GM21619 (cell line): ENCODE measurements around the gene STAT4.

Source experiments
- ATAC-seq: cut with Tn5 transposase; IDR thresholded peaks from one replicate; pipeline ENCODE4 v1.9.1; 2021; ENCODE audit not compliant: unreplicated experiment

STAT4 gene

DNA sequence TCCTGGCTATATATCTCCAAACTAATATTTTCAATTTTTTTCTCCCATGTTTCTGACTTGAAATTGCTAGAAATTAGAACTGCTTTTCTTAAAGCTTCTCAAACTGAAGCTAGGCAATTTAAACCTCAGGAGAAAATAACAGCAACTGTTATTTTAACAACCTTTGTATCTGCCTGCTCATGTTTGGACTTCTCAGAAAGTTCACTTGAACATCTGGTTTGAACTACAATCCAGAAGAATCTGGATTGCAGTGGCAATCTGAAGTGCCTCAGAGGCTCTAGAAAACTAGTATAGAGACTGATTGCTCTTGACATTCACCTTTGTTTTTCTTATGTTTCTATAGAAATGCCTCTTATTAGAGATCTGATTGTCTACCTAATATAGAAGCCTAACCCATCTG, 64.1 kb downstream of the STAT4 start:
- no peak for ATAC-seq

DNA sequence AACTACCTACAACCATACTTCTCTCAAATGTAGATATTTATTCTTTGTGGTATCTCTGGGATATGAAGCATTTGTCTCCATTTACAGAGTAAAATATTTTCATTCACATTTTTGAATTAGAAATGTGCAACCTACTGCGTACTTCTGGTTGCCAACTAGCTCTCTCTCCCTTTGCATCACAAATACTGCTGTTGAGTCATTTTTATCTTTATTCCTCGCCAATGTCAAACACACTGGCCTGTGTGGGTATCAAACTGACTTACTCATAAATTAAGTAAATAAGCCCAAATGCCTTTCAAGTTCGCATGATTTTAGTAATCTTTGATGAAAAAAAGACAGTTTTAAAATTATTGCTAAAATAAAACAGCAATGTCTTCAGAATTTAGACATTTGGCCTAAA, 67.3 kb downstream of the STAT4 start:
- ATAC-seq, result no peak

DNA sequence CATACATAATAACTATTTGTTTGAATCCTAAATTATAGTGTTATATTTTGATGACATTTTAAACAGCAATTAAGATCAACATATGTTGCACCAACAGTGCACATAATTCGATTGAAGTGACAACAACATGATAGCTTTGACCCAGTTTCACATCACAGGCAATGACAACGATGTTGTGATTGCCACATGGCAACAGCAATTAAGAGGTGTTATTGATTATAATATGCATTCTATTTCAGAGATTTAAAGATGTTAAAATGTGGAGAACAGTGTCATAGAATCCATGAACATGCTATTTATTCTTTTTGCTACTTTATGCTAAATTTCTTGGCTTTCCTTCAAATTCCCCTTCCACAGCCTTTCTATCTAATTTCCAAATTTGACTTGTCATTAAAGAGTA, 68.5 kb downstream of the STAT4 start:
- no peak for ATAC-seq

DNA sequence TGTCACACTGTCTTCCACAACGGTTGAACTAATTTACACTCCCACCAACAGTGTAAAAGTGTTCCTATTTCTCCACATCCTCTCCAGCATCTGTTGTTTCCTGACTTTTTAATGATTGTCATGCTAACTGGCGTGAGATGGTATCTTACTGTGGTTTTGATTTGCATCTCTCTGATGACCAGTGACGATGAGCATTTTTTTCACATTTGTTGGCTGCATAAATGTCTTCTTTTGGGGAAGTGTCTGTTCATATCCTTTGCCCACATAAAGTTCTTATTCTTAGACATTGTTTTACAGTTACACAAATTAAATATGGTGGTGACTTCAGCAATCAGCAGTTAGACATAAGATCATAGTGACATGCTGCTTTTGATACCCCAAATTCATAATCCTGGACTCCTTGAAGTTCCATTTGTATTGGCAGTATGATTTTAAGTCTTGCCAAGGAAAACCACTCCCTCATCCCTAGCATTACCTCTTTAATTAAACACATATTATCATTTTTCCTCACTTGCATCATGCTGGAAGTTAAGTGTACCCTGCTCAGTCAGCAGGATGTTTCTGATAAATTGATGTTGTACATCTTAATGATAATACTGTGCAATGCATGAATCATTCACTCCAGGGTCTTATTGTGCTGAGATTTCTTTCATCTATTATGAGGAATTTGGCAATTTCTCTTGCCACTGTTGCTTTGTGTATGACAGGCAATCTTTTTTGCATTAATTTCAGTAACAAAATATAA, 69.2 kb downstream of the STAT4 start:
- ATAC-seq, result no peak

DNA sequence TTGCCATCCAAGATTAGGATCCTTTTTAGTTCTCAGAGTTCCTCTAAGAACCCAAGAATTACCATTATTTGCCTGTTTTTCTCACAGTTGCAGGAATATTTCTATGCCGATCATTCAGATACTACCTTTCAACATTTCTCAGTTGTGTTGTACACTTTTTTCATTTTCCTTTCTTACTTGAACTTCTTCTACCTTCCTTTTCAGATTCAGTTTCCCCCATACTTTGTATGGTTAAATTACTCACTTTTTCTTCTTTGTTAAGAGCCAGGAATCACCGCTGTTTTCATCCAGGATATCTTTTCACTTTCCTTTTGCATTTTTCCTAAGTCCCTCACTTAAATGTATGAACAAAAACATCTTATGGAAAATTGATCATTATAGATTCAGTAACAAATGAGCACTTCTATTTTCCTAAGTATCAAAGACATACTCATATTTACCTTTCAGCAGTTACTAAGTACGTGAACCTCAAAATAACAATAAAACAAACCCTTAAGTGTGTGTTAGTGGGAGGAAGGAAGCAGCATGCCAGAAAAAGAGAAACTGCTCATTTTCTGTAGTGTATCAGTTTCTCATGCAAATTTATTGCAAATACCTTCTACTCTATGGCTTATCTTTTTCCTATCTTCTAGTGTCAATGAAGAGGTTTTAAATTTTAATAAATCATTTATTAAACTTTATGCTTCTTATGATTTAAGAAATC, 72.5 kb downstream of the STAT4 start:
- peak; percentile 44 for ATAC-seq

DNA sequence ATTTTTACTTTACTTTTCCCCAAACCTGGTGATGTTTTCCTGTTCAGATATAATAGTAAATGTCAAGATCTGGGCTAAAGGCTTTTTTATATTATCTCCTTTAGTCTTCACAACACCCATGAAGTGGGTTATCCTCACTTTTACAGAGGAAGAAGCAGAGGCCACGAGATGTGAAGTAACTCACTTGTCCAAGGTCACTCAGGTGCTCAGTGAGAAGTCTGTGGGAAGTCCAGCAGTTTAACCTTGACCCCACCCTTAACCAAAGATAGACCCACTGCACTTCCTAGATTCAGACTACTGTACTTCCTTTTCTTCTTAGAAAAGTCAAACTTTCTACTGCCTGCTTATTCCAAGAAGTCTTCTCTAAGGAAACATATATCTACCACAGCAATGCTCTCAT, 80.5 kb downstream of the STAT4 start:
- ATAC-seq, result no peak

DNA sequence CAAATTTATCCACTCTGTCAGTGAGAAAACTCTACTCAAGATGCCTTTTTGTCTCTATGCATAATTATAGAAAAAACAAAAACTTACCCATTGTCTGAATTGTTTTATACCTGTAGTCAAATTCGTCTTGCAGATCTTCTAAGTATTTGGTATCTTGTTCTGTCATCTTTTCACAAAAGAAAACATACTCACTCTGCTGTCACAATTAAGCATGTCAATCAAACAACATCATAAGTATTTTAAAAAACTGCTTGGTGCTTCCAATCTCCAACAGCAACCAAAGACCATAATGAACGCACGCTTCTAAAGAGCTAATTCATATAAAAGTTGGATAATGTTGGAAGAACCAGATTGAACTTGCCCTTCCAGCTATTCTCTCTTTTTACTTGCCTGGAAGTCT, 81.2 kb downstream of the STAT4 start:
- no peak for ATAC-seq

DNA sequence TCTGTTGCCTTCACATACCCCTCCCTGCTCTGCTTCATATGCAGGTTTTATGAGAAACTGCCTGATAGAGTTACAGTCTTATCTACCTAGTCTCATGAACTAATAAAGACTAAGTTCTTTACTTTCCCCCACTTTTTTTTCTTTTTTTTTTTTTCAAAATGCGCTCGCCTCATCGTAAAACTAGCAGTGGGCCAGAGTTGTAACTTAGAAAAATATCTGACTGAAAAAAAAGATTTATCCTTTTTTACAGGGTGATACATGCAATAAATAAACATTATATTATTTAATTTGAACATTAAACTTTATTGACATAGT, 83.9 kb downstream of the STAT4 start:
- no peak for ATAC-seq

DNA sequence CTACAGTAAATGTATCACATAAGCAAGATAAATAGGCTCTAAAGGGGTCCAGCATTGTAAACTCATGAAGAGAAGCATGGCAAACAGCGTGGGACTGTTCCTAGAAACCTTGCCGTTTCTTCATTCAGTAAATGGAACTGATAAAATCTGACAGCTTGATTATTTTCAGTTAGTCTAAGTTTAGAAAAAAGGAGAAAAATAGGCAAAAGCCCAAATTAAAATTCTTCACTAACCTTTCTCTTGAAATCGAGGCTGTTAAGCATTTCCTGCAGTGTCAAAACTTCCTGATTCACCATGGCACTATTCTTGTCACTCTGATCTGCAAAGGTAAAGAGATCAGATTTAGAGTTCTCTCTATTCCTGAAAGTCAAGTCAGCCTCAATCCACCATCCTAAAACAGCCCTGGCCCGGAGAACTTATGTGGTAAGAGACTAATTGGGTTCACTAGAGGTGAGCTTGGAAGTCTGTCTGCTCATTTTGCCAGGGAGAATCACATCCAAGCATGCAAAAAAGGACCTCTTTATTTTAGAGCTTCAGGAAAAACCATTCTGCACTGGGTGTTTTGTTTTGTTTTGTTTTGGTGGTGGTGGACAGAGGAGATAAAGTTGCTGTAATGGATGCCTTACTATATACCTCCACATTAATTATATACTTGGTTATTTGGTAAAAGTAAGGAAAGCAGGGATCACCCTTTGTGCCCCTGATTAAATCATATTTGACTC, 84.4 kb downstream of the STAT4 start:
- ATAC-seq, result no peak

DNA sequence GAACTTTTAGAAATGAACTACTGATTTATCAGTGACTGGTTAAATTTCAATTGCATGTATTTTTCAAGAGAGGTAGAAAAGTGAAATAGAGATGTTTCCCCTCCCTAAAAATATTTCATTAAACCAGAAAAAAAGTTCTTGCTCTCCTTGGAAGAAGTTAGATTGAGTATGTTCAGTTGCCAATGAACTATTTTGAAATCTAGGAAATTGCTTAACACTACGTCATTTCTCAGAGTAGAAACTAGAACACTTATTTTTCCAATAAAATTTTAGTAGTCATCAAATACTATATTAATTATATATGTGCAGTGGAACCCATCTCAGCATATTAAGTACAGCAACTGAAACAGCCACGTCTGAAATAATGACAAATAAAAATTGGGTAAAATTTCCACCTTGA, 85.0 kb downstream of the STAT4 start:
- ATAC-seq, result no peak

DNA sequence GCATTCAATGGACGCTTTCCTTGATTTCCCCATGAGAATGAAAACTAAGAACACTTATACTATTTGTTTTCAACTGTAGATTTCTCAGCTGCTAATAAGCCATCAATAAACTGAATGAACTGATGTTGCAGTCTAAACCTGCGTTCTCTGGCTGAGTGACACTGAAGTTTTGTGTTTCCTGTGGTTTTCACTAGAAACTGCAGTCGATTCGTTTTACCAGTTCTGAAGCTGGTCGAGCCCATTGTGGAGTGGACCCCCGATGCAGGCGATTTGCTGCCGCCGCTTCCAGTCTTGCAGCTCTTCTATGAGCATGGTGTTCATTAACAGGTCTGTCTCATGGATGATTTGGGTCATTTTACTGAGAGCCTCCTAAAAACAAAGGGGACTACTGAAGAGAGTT, 86.2 kb downstream of the STAT4 start:
- ATAC-seq, result no peak

DNA sequence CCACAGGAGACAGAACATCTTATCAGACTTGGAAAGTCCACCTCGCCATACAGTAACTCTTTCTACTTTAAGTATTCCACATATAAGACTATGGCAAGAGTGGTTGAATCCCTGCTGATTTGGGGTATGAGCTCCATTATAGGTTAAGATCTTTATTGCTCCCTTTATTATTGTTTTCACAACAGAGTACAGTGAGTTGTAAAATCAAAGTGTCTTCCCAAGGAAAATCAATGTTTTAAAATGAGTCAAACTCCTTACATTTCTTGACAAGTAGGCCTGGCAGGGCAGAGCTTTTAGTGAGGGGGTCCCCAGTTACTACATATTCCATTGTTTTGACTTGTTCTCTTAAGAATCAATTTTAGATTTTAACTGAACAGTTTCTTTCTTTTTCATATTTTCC, 87.2 kb downstream of the STAT4 start:
- no peak for ATAC-seq

DNA sequence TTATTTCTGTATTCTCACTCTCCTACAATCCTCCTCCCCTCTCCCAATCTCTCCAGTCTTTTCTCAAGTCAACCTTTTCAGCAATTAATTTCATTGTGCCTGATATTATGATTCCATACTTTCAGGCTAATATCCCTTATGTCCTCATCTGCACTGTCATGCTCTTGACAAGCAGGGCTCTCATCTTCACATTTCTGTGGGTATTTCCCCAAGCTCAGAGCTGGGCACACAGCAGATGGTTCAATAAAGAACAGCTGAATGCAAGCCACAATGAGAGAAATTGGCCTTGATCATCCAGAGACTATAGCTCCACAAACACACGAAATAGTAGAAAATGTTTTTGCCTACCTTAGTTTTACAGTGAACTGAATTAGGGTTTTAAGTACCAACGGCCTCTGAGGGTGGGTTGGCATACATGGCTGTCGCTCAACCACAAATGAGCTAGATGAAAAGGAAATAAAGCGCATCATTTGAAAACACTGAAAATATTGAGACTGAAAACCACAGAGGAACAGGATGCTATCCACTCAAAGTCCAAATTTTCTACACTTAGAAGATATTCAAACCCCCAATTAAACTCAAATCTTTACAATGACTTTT, 89.3 kb downstream of the STAT4 start:
- ATAC-seq, result no peak

DNA sequence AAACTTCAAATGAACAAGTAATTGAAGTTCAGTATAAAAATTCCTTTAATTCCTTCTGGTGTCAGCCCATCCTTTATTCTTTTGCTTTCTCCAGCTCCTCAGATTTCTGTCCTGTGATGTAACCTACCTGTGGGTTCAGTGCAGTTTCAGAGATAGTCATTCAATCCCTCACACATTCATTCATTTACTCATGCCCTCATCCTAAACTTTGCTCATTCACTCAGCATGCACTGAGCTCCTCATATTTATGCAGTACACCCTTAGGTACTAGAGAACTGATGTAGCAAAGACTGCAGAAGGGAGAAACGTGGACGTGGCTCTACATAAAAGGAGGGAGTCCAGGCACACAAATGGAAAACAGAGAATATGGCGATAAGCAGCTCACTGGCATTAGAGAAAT, 91.5 kb downstream of the STAT4 start:
- no peak for ATAC-seq

DNA sequence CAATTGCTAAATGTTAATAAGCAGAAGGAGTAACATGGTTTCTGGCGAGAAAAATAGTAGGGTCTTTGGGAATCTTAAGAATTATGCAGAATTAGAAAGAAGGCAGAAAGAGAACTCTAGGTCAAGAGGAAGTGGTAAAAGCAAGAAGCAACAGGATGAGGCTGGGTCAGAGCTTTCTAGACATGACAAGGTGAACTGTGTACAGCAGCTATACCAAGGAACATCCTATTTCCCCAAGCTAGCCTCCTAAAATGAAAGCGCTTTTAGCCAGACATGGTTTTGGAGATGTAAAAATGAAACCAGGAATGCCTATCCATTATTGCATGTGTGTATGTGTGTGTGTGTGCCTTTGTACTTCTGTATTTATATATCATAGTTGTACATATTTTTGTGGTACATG, 94.6 kb downstream of the STAT4 start:
- ATAC-seq, result no peak

DNA sequence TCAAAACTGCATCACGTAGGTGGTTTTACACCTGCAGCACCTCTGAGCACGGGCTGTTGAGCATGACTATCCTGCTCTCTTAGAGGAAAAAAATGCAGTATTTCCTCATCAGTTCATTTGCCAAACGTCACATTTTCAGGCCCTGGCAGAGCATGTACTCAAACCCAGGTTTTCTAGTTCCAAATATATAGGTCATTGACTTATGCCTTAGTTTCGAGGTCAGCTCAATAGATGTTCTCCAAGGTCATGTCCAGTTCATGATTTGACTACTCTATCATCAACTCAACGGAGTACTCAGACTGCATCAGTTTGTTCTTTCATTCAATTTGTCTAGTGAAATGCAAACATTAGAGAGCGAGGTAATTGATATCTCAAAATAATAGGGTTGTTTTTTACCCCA, 97.5 kb downstream of the STAT4 start:
- no peak for ATAC-seq

DNA sequence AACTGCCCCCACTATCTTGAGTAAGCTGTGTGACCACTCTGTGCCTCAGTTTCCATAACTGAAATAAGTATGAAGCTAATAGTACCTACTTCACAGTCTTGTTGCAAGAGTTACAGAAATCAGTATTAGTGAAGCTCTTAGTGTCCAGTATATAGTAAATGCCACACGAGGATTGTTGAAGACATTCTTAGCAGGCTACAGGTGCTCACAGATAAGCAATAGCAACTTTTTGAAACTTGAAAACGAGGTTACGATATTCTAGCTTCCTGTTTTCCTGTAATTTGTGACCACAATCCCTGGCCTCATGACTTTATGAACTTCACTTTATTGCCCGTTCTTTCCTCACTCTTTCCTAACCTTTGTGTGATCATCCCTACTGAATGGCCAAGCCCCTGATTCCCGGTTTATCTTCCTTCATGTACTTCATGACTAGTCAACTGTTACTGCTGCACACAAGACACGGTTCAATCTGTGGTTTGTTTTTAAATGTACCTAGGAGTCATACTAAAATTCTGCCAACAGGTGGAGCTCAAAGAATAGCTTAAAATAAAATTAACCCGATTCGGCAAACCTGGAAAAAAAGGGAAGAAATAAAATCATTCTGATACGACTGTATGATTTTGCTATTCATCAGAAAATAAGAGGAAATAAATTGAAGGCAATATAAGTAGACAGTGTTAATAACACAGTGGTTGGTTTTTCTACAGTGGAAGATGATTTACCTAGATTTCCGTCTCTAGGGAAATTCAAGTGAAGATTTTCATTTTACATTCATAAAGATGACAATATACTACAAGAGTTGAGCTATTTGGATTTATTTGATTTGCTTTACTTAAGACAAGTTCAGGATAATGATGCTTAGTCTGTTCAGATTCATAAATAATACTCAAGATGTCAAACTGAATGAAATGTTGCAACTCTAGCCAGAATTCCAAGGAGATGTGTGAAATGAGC, 98.7 kb downstream of the STAT4 start:
- ATAC-seq, result peak; percentile 52

DNA sequence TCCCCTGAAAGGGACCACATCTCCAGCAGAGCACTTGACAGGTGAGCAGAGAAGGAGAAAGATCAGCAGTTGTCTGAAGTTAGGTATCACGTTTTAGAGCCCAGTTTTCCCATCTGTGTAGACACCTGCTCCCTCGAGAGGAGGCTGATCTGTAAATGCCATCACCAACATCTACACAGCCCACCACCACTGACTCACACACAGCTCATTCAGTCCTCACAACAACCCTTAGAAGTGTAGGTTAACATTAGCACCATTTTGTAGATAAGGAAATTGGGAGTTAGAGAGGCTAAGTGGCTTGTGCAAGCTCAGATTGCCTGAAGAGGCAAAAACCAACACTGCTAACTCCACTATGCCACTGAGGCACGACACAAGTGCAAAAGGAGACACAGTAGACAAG, 99.6 kb downstream of the STAT4 start:
- no peak for ATAC-seq

DNA sequence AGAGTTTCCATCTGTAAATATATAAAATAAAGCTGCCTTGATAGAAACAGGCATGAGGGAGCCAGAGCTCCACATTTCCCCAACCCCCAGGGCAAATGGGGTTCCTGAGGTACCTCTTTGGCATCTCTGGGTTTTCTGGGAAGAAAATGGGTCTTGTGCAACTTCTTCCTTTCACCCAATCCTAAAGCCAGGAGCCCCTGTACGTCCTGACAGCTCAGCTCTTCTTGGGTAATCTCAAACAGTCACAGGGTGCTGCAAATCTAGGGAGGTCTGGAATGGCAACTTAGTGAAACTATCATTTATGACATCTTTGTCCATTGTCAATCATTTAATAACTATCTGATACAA, 100.2 kb downstream of the STAT4 start:
- no peak for ATAC-seq

DNA sequence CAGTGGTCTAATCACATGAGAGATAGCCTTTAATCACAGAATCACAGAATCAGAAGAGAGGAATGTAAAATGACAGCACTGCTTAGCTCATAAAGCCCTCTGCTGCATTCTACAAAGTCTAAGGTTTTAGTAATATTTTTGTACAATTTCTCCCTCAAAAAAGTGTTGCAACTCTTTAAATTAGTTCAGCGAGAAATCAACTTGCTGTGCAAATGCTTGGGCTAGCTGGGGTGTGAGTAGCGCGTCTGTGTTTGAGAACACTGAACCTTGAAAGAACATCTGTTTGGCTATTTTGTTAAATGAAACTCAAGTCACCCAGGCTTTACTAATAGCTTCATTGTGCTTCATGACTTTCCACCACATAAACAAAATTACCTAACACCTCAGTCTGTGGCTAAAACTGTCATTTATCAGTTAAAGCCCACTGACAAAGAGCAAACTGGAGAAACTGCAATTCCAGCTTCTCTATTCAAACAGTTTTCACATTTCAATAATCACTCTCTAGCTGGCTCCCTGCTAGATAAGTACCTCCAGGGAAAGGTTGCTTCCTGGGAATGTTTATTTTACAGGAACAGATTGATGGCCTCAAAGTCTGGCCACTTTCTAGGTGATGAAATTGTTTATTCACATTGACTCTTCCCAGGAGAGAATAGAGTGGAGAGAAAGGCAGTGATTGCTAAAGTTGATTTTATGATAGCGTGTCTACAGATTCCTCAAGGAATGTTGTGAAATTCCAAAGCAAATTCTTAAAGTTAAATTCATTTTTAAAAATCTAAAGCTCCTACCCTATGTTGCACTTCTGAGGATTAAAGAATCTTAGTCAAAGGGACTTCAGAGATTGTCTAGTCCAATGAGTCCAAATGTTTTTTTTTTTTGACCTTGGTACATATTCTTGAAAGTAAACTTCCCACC, 100.8 kb downstream of the STAT4 start:
- peak; percentile 80 for ATAC-seq
